GM12892 (cell line): ENCODE measurements around the gene EPHX1.

Source experiments
- POLR2A ChIP-seq: IDR thresholded peaks from 2 replicates; pipeline ENCODE4 v1.6.1; 2011; ENCODE audit warnings: low read depth, low read length, control low read depth
- POLR2AphosphoS5 ChIP-seq: IDR thresholded peaks from 2 replicates; pipeline ENCODE4 v1.6.1; 2011; ENCODE audit warnings: low read depth, low read length, control low read depth
- TAF1 ChIP-seq: IDR thresholded peaks from 2 replicates; pipeline ENCODE4 v1.6.1; 2011; ENCODE audit warnings: low read depth, mild to moderate bottlenecking, control low read depth, low read length, borderline replicate concordance

- TF ChIP-seq POLR2AphosphoS5 (no peak), POLR2A (no peak), TAF1 (no peak)
These were observed 8.3 kb downstream of the EPHX1 start for GRCh38 chr1:225818229-225818628.
